GM12873 (cell line): ENCODE data around the gene CST3.
A peak's percentile ranks its signal among the peaks of the same experiment; 100 is the strongest.

ENCODE experiments used
- TF ChIP-seq, protein P1 (sequence below): IDR thresholded peaks from 2 replicates; pipeline ENCODE4 v1.5.1; 2012; ENCODE audit warnings: low read depth, mild to moderate bottlenecking, moderate library complexity, low read length, control low read depth; ENCODE audit not compliant: insufficient read depth; ENCODE audit errors: missing control alignments

The CST3 gene

GRCh38 chr20:23668477-23668951, 30.8 kb upstream of the CST3 start:
- TF ChIP-seq, protein P1, sequence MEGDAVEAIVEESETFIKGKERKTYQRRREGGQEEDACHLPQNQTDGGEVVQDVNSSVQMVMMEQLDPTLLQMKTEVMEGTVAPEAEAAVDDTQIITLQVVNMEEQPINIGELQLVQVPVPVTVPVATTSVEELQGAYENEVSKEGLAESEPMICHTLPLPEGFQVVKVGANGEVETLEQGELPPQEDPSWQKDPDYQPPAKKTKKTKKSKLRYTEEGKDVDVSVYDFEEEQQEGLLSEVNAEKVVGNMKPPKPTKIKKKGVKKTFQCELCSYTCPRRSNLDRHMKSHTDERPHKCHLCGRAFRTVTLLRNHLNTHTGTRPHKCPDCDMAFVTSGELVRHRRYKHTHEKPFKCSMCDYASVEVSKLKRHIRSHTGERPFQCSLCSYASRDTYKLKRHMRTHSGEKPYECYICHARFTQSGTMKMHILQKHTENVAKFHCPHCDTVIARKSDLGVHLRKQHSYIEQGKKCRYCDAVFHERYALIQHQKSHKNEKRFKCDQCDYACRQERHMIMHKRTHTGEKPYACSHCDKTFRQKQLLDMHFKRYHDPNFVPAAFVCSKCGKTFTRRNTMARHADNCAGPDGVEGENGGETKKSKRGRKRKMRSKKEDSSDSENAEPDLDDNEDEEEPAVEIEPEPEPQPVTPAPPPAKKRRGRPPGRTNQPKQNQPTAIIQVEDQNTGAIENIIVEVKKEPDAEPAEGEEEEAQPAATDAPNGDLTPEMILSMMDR = peak; percentile 86

DNA sequence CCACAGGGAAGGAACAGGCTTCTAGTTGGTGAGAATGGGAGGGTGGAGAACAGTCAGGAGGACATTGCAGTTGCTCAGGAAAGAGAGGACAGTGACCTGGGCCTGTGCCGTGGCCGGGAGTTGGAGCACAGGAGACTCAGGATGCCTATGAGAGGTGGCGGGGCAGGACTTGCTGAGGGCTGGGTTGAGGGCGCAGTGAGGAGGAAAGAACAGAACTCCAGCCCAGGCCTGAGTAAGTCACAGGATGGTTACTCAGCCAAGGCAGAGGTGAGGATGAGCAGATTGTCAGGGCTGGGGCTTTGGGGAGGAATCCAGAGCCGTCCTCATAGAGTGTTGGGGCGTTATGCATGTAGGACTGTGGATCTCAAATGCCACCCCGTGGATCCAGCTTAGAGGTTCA, 29.9 kb upstream of the CST3 start:
- TF ChIP-seq, protein P1 = no peak

- TF ChIP-seq, protein P1 = no peak
These were observed 28.9 kb upstream of the CST3 start for GRCh38 chr20:23666698-23667097.

- TF ChIP-seq, protein P1 = peak; percentile 15
These were observed 28.4 kb upstream of the CST3 start for GRCh38 chr20:23666189-23666588.

DNA sequence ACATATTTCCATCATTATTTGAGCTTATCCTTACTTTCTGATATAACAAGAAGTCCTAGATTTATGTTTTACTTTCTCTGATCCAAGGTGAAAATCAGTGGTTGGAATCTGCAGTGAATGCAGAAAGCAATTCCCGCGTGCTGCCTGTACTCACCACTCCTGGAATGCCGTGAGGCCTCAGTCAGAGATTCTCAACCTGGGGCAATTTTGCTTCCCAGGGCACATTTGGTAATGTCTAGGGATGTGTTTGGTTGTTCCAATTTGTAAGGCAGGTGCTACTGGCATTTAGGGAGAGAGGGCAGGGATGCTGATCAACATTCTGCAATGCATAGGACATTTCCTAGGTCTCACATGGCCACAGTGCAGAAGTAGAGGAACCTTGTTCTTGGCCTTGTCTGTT, 27.2 kb upstream of the CST3 start:
- TF ChIP-seq, protein P1 = no peak

GRCh38 chr20:23663180-23663579, 25.4 kb upstream of the CST3 start:
- TF ChIP-seq, protein P1 = no peak

- TF ChIP-seq, protein P1 = no peak
These were observed 24.6 kb upstream of the CST3 start for GRCh38 chr20:23662276-23662870.
